Umbilical cord (tissue), 2 donors: Measurements from ENCODE around the gene NLRC5. TPM values are rescaled to one million over a fixed set of nuclear protein-coding genes. Genes with fewer than 3 reads are reported as not detected.
"Not testable (repeated sequence)": the region's sequence is repeated elsewhere in the genome, so short reads cannot be mapped to it uniquely, and the experiment has no call there.

Source experiments
- DNase-seq: peaks from one replicate; pipeline ENCODE4 v3.0.0-alpha.2; 2015; ENCODE audit warnings: low spot score
- total RNA-seq: library from RNA; depleted of rRNA; stranded (reverse); fragments of >200 nt; gene quantifications from one replicate; pipeline ENCODE4 v1.2.3, GENCODE V29; 2014; ENCODE audit warnings: low replicate concordance; ENCODE audit not compliant: insufficient read depth

NLRC5 gene
- total RNA-seq, 1 donor from 2014 or later = 15.9 TPM

GRCh38 chr16:57043248-57043647, 53.9 kb downstream of the NLRC5 start:
- no peak for DNase-seq

DNA sequence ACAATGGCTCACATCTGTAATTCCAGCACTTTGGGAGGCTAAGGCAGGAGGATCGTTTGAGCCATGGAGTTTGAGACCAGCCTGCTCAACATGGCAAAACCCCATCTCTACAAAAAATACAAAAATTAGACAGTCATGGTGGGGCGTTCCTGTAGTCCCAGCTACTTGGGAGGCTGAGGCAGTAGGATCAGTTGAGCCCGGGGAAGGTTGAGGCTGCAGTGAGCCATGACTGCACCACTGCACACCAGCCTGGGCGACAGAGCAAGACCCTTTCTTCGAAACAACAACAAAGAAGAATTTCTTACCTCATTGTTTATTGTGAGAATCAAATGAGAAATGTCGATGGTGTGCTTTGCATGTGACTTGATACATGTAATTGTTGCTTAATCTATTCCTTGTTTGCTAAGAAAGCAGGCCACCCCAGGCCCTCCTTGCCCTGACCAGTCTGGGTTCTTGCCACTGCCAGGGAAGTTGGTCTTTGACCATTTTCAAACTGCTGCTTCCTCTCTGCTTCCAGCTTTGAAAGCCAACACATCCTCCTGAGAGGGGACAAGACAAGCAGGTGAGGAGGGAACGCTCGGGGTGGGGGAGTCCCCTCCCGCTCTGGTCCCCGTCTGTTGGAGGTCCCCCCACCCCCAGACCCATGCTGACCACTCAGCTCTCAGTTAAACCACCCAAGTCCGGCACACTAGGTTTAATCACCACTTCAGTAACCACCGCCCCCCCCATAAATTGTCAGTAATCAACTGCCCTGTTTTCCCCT, 55.8 kb downstream of the NLRC5 start:
- no peak for DNase-seq

DNA sequence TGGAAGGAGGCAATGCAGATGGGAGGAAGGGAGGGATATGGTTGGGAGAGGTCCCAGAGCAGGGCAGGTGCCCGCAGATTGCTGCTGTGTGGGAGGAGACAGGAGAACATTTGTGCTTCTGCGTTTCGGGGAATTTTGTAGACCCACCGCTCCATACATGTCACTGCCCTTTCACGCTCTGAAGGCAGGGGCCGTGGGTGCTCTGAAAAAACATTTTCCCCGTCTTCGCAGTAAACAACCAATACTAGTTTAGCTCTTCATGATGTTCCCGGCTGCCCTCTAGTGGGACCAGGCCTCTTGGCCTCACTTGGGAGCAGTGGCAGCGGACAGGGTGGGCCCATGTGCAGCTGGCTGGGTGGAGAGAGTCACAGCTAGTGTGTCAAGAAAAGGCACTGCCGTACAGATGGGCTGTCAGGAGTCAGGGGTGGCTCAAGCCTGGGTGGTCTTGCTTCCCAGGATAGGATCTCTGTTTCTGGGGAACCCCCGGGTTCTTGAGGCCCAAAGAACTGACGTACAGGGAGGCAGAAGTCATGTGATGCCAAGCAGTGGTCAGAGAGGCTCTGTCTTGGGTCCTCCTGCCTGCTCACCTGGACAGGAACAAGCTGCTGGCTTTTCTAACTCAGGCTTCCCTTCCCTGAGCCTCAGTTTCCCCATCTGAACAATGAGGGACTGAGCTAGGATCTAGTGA, 56.5 kb downstream of the NLRC5 start:
- DNase-seq = peak; percentile 84

- no peak for DNase-seq
Measured at GRCh38 chr16:57048095-57048494, 58.7 kb downstream of the NLRC5 start.

- DNase-seq = no peak
Measured at GRCh38 chr16:57049678-57050077, 60.3 kb downstream of the NLRC5 start.

GRCh38 chr16:57051696-57052228, 62.4 kb downstream of the NLRC5 start:
- DNase-seq = no peak

DNA sequence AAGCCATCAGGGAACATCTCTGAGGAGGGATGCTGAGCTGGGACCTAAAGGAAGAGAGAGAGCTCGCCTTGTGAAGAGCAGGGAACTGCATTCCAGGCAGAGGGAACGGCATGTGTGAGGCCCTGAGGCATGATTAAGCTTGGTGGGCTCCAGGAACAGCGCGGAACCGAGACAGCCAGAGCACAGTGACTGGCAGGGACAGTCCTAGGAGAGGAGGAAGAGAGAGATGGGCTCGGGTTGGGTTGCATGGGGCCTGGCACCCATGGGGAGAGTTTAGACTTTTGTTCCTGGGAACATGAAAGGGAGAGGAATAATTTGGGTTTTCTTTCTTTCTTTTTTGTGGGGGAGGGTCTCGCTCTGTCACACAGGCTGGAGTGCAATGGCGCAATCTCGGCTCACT, 63.8 kb downstream of the NLRC5 start:
- DNase-seq = no peak

GRCh38 chr16:57054338-57054737, 65.0 kb downstream of the NLRC5 start:
- DNase-seq = no peak

DNA sequence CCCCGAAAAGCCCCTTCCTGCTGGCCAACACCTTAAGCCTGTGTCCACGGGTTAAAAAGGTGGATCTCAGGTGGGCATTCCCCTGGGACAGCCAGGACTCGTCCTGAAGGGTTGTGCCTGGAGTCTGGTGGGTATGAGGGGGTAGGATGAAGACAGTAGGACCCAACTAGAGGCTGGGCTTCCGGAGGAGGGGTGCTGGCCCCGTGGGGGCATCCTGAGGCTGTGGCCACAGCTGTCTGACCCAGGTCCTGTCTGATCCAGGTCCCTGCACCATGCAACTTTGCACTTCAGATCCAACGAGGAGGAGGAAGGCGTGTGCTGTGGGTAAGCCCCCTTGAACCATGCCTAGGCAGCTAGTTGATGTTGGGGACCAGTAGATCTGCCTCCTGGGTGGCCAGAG, 65.4 kb downstream of the NLRC5 start:
- DNase-seq = no peak

DNA sequence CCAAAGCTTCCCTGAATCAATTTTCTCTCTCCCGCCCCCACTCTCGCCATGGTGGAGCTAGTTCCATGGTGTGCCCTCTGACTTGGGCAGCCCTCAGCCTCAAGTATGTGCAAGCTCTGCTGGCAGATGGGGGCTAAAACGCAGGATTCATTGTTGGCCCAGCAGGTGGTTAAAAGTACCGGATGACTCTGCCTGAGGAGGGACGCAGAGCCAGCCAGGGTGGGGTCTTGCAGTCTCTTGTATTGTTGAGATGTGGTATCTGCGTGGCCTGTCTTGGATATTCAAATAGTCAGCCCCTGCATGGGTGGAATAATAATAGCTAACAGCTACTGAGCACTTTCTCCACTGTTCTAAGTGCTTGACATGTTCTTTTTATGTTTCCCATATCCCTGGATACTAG, 66.3 kb downstream of the NLRC5 start:
- DNase-seq = no peak

- no peak for DNase-seq
Measured at GRCh38 chr16:57058291-57058861, 69.0 kb downstream of the NLRC5 start.

- no peak for DNase-seq
Measured at GRCh38 chr16:57060323-57061083, 71.1 kb downstream of the NLRC5 start.

DNA sequence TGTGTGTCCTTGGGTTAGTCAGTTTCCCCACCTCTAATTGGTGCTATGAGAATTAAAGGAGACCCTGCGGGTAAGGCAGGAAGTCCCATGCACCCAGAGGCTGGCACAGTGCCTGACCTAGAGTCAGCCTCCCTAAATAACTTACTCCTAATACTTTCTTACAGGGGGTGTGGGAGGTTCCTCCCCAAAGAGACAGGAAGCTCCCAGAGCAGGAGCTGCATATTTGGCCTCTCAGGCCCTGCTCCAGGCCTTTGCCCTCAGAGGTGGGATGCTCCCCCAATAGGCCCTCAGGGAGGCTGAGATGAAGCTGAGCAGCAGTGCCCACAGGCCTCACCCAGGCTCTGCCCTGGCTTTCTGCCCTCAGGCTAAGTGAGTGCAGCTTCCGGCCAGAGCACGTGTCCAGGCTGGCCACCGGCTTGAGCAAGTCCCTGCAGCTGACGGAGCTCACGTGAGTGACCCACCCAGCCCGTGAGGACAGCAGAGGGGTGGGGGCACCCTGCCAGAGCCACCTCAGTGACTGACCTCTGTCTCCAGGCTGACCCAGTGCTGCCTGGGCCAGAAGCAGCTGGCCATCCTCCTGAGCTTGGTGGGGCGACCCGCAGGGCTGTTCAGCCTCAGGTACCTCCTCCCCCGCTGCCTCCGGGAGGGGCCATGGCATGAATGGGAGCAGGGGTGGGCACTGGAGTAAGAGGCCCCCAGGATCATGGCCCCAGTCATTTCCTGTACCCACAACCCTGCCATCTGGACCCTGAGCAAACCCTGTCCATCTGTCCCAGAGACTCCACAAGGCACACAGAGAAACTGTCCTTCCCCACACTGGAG, 71.9 kb downstream of the NLRC5 start:
- peak; percentile 34 for DNase-seq

DNA sequence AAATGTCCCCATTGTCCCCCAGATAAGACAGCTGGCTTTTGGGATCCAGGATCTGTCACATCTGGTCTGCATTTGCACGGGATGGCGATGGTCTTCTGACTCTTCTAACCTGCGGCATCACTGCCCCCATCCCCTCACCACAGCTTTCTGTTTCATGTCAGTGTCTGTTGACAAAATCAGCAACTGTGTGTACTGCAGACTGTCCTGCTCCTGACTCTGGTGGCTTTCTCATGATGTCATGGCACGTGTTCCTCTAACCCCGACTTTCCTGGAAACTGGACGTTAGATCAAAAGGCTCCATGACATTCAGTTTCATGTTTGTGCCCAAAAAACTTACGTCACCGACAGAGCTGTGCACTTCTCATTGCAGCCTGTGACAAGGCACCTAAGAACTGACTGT, 73.0 kb downstream of the NLRC5 start:
- DNase-seq = no peak

DNA sequence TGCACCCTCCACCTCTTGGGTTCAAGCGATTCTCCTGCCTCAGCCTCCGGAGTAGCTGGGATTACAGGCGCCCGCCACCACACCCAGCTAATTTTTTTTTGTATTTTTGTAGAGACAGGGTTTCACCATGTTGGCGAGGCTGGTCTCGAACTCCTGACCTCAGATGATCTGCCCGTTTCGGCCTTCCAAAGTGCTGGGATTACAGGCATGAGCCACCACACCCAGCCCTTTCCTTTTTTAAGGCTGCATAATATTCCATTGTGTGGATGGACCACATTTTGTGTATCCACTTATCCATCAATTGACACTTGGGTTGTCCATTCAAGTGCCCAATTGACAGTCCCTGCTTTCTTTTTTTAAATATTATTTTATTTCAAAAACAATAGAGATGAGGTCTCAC, 73.8 kb downstream of the NLRC5 start:
- not testable (repeated sequence) for DNase-seq

- DNase-seq = no peak
Measured at GRCh38 chr16:57064995-57065394, 75.6 kb downstream of the NLRC5 start.

DNA sequence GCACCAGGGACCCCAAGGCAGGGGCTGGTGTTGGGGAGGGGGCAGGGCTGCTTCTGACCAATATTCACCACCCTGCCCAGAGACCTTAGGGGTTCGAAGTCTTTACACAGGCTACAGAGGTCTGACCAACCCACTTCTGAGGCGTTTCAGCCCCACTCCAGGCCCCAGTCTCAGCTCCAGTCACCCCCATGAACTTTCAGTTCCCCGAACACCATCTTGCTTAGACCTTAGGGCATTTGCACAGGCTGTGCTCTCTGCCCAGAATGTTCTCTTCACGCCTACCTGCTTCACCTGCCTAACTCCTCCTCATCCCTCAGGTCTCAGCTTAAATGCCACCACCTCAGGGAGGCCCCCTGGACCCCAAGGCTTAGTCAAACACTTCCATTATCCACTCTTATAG, 77.3 kb downstream of the NLRC5 start:
- DNase-seq = no peak

DNA sequence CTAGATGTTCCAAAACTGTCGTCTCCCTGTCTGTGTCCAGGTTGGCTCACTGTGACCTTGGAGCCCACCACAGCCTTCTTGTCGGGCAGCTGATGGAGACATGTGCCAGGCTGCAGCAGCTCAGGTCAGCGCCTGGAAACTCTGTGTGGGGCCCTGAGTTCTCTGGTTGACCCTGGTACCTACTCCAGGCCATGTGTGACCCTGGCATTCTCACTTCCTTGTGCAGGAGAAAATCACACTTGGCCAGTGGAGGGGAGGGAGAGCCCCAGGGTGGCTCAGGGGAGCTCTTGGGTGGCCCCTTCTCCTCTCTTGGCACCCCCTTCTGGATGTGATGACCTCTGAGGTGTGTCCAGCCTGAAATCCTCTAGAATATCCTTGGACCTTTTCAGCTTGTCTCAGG, 78.0 kb downstream of the NLRC5 start:
- DNase-seq = no peak

DNA sequence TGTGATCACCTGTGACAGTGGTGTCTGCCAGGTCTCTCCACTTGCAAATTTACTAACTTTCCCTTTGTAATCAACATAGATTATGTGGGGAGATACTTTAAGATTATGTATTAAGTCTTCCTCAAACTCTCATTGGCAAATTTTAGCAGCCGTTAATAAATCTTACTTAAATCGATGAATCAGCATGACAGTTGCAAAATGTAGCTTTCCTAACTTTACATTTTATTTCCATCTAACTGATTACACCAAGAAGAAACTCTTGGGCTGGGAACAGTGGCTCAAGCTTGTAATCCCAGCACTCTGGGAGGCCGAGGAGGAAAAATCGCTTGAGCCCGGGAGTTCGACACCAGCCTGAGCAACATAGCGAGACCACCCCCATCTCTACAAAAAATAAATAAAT, 79.7 kb downstream of the NLRC5 start:
- no peak for DNase-seq

GRCh38 chr16:57069635-57070370, 80.4 kb downstream of the NLRC5 start:
- no peak for DNase-seq
